ENCODE data around the gene NTM. TPM values are rescaled to one million over a fixed set of nuclear protein-coding genes. Genes with fewer than 3 reads are reported as not detected.
A peak's percentile ranks its signal among the peaks of the same experiment; 100 is the strongest.

NTM gene
- total RNA-seq, 1 donor from 2014 or later: 92.1 TPM

GRCh38 chr11:131690776-131691175 lies 320.4 kb downstream of the NTM start:
- Mint-ChIP-seq H3K4me1 (ENCODE audit: low read depth) (peaks cover 11% of the 10 kb centered on the region), H3K9me3 (ENCODE audit: low read depth) (no peaks in the 10 kb centered on the region), H3K27ac (ENCODE audit: unreplicated experiment) (no peak overlapping the region), H3K36me3 (ENCODE audit: low read depth) (no peaks in the 10 kb centered on the region), H3K27me3 (ENCODE audit: low read depth) (peaks cover 11% of the 10 kb centered on the region), H3K4me3 (ENCODE audit: unreplicated experiment) (no peak overlapping the region)
- TF ChIP-seq, protein P1, sequence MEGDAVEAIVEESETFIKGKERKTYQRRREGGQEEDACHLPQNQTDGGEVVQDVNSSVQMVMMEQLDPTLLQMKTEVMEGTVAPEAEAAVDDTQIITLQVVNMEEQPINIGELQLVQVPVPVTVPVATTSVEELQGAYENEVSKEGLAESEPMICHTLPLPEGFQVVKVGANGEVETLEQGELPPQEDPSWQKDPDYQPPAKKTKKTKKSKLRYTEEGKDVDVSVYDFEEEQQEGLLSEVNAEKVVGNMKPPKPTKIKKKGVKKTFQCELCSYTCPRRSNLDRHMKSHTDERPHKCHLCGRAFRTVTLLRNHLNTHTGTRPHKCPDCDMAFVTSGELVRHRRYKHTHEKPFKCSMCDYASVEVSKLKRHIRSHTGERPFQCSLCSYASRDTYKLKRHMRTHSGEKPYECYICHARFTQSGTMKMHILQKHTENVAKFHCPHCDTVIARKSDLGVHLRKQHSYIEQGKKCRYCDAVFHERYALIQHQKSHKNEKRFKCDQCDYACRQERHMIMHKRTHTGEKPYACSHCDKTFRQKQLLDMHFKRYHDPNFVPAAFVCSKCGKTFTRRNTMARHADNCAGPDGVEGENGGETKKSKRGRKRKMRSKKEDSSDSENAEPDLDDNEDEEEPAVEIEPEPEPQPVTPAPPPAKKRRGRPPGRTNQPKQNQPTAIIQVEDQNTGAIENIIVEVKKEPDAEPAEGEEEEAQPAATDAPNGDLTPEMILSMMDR (IDR thresholded peaks at IDR 0.05): no peak
- no peak for DNase-seq (ENCODE audit: low spot score)

GRCh38 chr11:131691181-131692041 lies 321.0 kb downstream of the NTM start:
- peak; percentile 90 for DNase-seq (ENCODE audit: low spot score)
- no peak overlapping the region for H3K4me3 Mint-ChIP-seq (ENCODE audit: unreplicated experiment)
- H3K4me1 Mint-ChIP-seq (ENCODE audit: low read depth): peaks cover 11% of the 10 kb centered on the region
- H3K27ac Mint-ChIP-seq (ENCODE audit: unreplicated experiment): no peak overlapping the region
- H3K27me3 Mint-ChIP-seq (ENCODE audit: low read depth): peaks cover 13% of the 10 kb centered on the region
- TF ChIP-seq, protein P1 (IDR thresholded peaks at IDR 0.05): peak; percentile 85
- no peaks in the 10 kb centered on the region for H3K36me3 Mint-ChIP-seq (ENCODE audit: low read depth)
- H3K9me3 Mint-ChIP-seq (ENCODE audit: low read depth): no peaks in the 10 kb centered on the region

DNA sequence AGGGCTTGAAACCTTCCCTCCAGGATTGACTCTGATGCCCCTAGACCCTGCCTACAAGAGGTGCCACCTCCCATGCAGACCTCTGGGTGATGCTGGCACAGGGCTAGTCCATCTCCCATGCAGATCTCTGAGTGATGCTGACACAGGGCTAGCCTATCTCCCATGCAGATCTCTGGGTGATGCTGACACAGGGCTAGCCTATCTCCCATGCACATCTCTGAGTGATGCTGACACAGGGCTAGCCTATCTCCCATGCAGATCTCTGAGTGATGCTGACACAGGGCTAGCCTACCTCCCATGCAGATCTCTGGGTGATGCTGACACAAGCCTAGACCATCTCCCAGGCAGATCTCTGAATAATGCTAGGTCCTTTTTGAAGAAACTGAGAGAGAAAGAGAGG lies 321.7 kb downstream of the NTM start:
- TF ChIP-seq, protein P1 (IDR thresholded peaks at IDR 0.05): no peak
- Mint-ChIP-seq H3K36me3 (ENCODE audit: low read depth) (no peaks in the 10 kb centered on the region), H3K27me3 (ENCODE audit: low read depth) (peaks cover 13% of the 10 kb centered on the region), H3K27ac (ENCODE audit: unreplicated experiment) (no peak overlapping the region), H3K9me3 (ENCODE audit: low read depth) (no peaks in the 10 kb centered on the region), H3K4me3 (ENCODE audit: unreplicated experiment) (no peak overlapping the region), H3K4me1 (ENCODE audit: low read depth) (peaks cover 15% of the 10 kb centered on the region)
- DNase-seq (ENCODE audit: low spot score): no peak

DNA sequence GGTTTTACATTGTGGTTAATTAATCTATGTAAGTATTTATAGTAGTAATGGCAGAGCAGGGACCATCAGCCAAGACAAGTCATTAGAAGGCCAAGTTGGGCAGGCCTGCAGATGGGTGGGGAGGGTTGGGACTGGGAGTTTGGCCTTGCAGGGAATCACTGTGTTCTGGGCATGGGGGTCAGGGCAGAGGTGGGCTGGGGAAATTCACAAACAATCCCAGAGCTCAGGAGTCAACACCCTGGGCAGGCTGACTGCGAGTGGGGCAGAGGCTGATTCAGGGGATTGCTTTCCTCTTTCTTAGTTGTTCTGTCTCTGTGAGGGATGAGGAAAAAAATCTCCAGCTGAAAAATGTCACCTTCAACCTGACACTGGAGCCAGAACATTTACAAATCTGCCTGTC lies 322.5 kb downstream of the NTM start:
- no peak overlapping the region for H3K27ac Mint-ChIP-seq (ENCODE audit: unreplicated experiment)
- peaks cover 13% of the 10 kb centered on the region for H3K27me3 Mint-ChIP-seq (ENCODE audit: low read depth)
- TF ChIP-seq, protein P1 (IDR thresholded peaks at IDR 0.05): no peak
- no peak overlapping the region for H3K4me3 Mint-ChIP-seq (ENCODE audit: unreplicated experiment)
- peaks cover 15% of the 10 kb centered on the region for H3K4me1 Mint-ChIP-seq (ENCODE audit: low read depth)
- no peak for DNase-seq (ENCODE audit: low spot score)
- H3K9me3 Mint-ChIP-seq (ENCODE audit: low read depth): no peaks in the 10 kb centered on the region
- H3K36me3 Mint-ChIP-seq (ENCODE audit: low read depth): no peaks in the 10 kb centered on the region

DNA sequence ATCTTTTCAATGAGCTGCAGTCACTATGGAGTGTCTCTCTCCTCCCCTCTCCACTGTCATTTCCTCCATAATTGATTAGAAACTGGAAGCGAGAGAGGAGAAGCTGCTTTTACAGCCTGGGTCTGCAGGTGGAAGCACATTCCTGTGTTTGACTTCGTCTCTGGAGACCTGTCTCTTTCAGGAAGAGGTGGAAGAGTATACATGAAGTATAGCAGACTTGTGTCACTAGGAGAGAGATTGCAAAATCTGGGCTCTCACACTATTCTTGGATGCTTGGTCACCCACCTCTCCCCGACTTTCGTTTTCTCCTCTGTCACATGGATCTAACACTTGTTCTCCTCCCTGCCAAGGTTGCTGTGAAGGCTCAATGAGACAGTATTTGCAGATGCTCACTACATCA lies 323.3 kb downstream of the NTM start:
- Mint-ChIP-seq H3K4me3 (ENCODE audit: unreplicated experiment) (no peak overlapping the region), H3K27me3 (ENCODE audit: low read depth) (peaks cover 13% of the 10 kb centered on the region), H3K27ac (ENCODE audit: unreplicated experiment) (no peak overlapping the region), H3K36me3 (ENCODE audit: low read depth) (no peaks in the 10 kb centered on the region), H3K9me3 (ENCODE audit: low read depth) (no peaks in the 10 kb centered on the region), H3K4me1 (ENCODE audit: low read depth) (peaks cover 12% of the 10 kb centered on the region)
- TF ChIP-seq, protein P1 (IDR thresholded peaks at IDR 0.05): no peak
- DNase-seq (ENCODE audit: low spot score): no peak
